WTC11 (cell line): Measurements from ENCODE around the gene GPC6. TPM values are rescaled to one million over a fixed set of nuclear protein-coding genes. Genes with fewer than 3 reads are reported as not detected.

Experiments
- ATAC-seq: fragments of 200-7000 bp; cut with Tn5 transposase; 2 replicates; pipeline ENCODE4 v1.10.0; 2021; ENCODE audit warnings: mild to moderate bottlenecking, moderate library complexity
- CTCF ChIA-PET: fragments of 300-600 bp; sonication (Branson Sonifier 250); formaldehyde crosslinking; loops from one replicate; lab custom pipeline; 2021; ENCODE audit warnings: antibody characterized with exemption; lab: Charles Lee
- POLR2A ChIA-PET: fragments of 350-600 bp; sonication (Branson Sonifier 250); formaldehyde crosslinking; loops from one replicate; lab custom pipeline; 2021; ENCODE audit warnings: antibody characterized with exemption; lab: Charles Lee
- DNase-seq: peaks from one replicate; pipeline ENCODE4 v3.0.0; 2021; ENCODE audit warnings: low spot score
- H3K27ac Mint-ChIP-seq: 2 replicates; pipeline ENCODE4 v1.8.0; 2021; ENCODE audit warnings: mixed read lengths
- H3K27me3 Mint-ChIP-seq: 2 replicates; pipeline ENCODE4 v1.8.0; 2021; ENCODE audit warnings: low read depth, mild to moderate bottlenecking, moderate library complexity, mixed read lengths
- H3K36me3 Mint-ChIP-seq: 2 replicates; pipeline ENCODE4 v1.8.0; 2021; ENCODE audit warnings: mixed read lengths
- H3K4me1 Mint-ChIP-seq: 2 replicates; pipeline ENCODE4 v1.8.0; 2022; ENCODE audit warnings: mixed read lengths
- H3K4me3 Mint-ChIP-seq: 2 replicates; pipeline ENCODE4 v1.8.0; 2021; ENCODE audit warnings: mild to moderate bottlenecking, moderate library complexity, mixed read lengths
- H3K9me3 Mint-ChIP-seq: 2 replicates; pipeline ENCODE4 v1.8.0; 2021; ENCODE audit warnings: mixed read lengths
- ATF1 ChIP-seq: sonication (generic); formaldehyde crosslinking; IDR thresholded peaks from 2 replicates; pipeline ENCODE4 v1.8.1; 2023; ENCODE audit warnings: mild to moderate bottlenecking, moderate library complexity, missing genetic modification reagents
- ATF6 ChIP-seq: sonication (generic); formaldehyde crosslinking; IDR thresholded peaks from 2 replicates; pipeline ENCODE4 v1.8.1; 2023; ENCODE audit warnings: mild to moderate bottlenecking, missing genetic modification reagents
- ELF4 ChIP-seq: sonication (generic); formaldehyde crosslinking; IDR thresholded peaks from 2 replicates; pipeline ENCODE4 v1.8.1; 2022; ENCODE audit warnings: low read depth, mild to moderate bottlenecking, moderate library complexity, missing genetic modification reagents
- GRHL2 ChIP-seq: fragments of 250-450 bp; sonication (Bioruptor Pico); IDR thresholded peaks from 2 replicates; pipeline ENCODE4 v1.8.0; 2022; ENCODE audit warnings: mild to moderate bottlenecking, moderate library complexity; ENCODE audit not compliant: insufficient replicate concordance, severe bottlenecking
- JAZF1 ChIP-seq: fragments of 250-450 bp; sonication (Bioruptor Pico); IDR thresholded peaks from 2 replicates; pipeline ENCODE4 v1.9.0; 2021; ENCODE audit warnings: moderate library complexity, mild to moderate bottlenecking, inconsistent platforms
- NFATC4 ChIP-seq: fragments of 250-450 bp; sonication (Bioruptor Pico); IDR thresholded peaks from 2 replicates; pipeline ENCODE4 v1.9.0; 2021; ENCODE audit warnings: mild to moderate bottlenecking
- NFYB ChIP-seq: sonication (generic); formaldehyde crosslinking; conservative IDR thresholded peaks from 2 replicates; pipeline ENCODE4 v1.8.0; 2022; ENCODE audit warnings: low read depth, missing genetic modification reagents
- NR3C1 ChIP-seq: sonication (generic); formaldehyde crosslinking; conservative IDR thresholded peaks from 2 replicates; pipeline ENCODE4 v1.8.1; 2023; ENCODE audit warnings: low read depth, mild to moderate bottlenecking, missing genetic modification reagents
- OVOL2 ChIP-seq: fragments of 250-450 bp; sonication (Bioruptor Pico); IDR thresholded peaks from 2 replicates; pipeline ENCODE4 v1.9.0; 2021; ENCODE audit warnings: mild to moderate bottlenecking, borderline replicate concordance
- RELA ChIP-seq: sonication (generic); formaldehyde crosslinking; IDR thresholded peaks from 2 replicates; pipeline ENCODE4 v1.8.1; 2022; ENCODE audit warnings: missing genetic modification reagents, mild to moderate bottlenecking, borderline replicate concordance
- SMAD3 ChIP-seq: sonication (generic); formaldehyde crosslinking; IDR thresholded peaks from 2 replicates; pipeline ENCODE4 v1.8.0; 2022; ENCODE audit warnings: missing genetic modification reagents, mild to moderate bottlenecking, borderline replicate concordance
- TCF7 ChIP-seq: sonication (generic); formaldehyde crosslinking; IDR thresholded peaks from 2 replicates; pipeline ENCODE4 v1.8.0; 2022; ENCODE audit warnings: mild to moderate bottlenecking, low read depth, missing genetic modification reagents, moderate library complexity
- TEAD1 ChIP-seq: sonication (generic); formaldehyde crosslinking; IDR thresholded peaks from 2 replicates; pipeline ENCODE4 v1.8.0; 2022; ENCODE audit warnings: mild to moderate bottlenecking, missing genetic modification reagents
- USF1 ChIP-seq: sonication (generic); formaldehyde crosslinking; IDR thresholded peaks from 2 replicates; pipeline ENCODE4 v1.8.0; 2022; ENCODE audit warnings: mild to moderate bottlenecking, missing genetic modification reagents
- ZBTB21 ChIP-seq: sonication (generic); formaldehyde crosslinking; IDR thresholded peaks from 2 replicates; pipeline ENCODE4 v1.8.1; 2023; ENCODE audit warnings: mild to moderate bottlenecking, missing genetic modification reagents, borderline replicate concordance
- ZNF512 ChIP-seq: sonication (generic); formaldehyde crosslinking; IDR thresholded peaks from 2 replicates; pipeline ENCODE4 v1.8.1; 2022; ENCODE audit warnings: missing genetic modification reagents, borderline replicate concordance
- ZNF532 ChIP-seq: fragments of 250-450 bp; sonication (Bioruptor Pico); IDR thresholded peaks from 2 replicates; pipeline ENCODE4 v1.9.0; 2021; ENCODE audit warnings: mild to moderate bottlenecking, borderline replicate concordance
- total RNA-seq: library from RNA; stranded (reverse); gene quantifications from 3 replicates; pipeline ENCODE4 v1.2.3, GENCODE V29; 2021
- TF ChIP-seq, protein P1 (sequence below): sonication (generic); formaldehyde crosslinking; IDR thresholded peaks from 2 replicates; pipeline ENCODE4 v1.8.1; 2023; ENCODE audit warnings: mild to moderate bottlenecking, missing genetic modification reagents, borderline replicate concordance
- TF ChIP-seq, protein P2 (sequence below): sonication (generic); formaldehyde crosslinking; conservative IDR thresholded peaks from 2 replicates; pipeline ENCODE4 v1.8.1; 2022; ENCODE audit warnings: mild to moderate bottlenecking, missing genetic modification reagents

The GPC6 gene
- total RNA-seq, 1 experiment from 2014 or later, result 19.5 TPM

GRCh38 chr13:93341517-93341916, 114.9 kb downstream of the GPC6 start (continued):
- TF ChIP-seq ATF6 (CRISPR knock-in tag) (no peak), ZBTB21 (CRISPR knock-in tag) (no peak), GRHL2 (CRISPR knock-in tag) (no peak), SMAD3 (CRISPR knock-in tag) (no peak), NFYB (CRISPR knock-in tag) (no peak), ELF4 (CRISPR knock-in tag) (no peak), ZNF532 (CRISPR knock-in tag) (no peak), NFATC4 (CRISPR knock-in tag) (no peak), TCF7 (CRISPR knock-in tag) (no peak)

GRCh38 chr13:93343097-93343496, 116.5 kb downstream of the GPC6 start:
- Mint-ChIP-seq H3K27me3 (no peaks in the 10 kb centered on the region), H3K9me3 (peaks cover 34% of the 10 kb centered on the region), H3K36me3 (peaks cover 19% of the 10 kb centered on the region), H3K4me3 (no peak overlapping the region), H3K4me1 (peaks cover 19% of the 10 kb centered on the region), H3K27ac (no peak overlapping the region)
- DNase-seq, result no peak
- CTCF ChIA-PET, result no interaction called here
- POLR2A ChIA-PET, result no interaction called here
- no peak for ATAC-seq
- TF ChIP-seq TEAD1 (CRISPR knock-in tag), result no peak
- TF ChIP-seq SMAD3 (CRISPR knock-in tag), result no peak
- no peak for TF ChIP-seq ATF1
- TF ChIP-seq NR3C1 (CRISPR knock-in tag), result no peak
- TF ChIP-seq, protein P1, sequence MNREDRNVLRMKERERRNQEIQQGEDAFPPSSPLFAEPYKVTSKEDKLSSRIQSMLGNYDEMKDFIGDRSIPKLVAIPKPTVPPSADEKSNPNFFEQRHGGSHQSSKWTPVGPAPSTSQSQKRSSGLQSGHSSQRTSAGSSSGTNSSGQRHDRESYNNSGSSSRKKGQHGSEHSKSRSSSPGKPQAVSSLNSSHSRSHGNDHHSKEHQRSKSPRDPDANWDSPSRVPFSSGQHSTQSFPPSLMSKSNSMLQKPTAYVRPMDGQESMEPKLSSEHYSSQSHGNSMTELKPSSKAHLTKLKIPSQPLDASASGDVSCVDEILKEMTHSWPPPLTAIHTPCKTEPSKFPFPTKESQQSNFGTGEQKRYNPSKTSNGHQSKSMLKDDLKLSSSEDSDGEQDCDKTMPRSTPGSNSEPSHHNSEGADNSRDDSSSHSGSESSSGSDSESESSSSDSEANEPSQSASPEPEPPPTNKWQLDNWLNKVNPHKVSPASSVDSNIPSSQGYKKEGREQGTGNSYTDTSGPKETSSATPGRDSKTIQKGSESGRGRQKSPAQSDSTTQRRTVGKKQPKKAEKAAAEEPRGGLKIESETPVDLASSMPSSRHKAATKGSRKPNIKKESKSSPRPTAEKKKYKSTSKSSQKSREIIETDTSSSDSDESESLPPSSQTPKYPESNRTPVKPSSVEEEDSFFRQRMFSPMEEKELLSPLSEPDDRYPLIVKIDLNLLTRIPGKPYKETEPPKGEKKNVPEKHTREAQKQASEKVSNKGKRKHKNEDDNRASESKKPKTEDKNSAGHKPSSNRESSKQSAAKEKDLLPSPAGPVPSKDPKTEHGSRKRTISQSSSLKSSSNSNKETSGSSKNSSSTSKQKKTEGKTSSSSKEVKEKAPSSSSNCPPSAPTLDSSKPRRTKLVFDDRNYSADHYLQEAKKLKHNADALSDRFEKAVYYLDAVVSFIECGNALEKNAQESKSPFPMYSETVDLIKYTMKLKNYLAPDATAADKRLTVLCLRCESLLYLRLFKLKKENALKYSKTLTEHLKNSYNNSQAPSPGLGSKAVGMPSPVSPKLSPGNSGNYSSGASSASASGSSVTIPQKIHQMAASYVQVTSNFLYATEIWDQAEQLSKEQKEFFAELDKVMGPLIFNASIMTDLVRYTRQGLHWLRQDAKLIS (CRISPR knock-in tag), result no peak
- TF ChIP-seq ZNF512, result no peak
- TF ChIP-seq JAZF1, result no peak
- TF ChIP-seq USF1 (CRISPR knock-in tag), result no peak
- no peak for TF ChIP-seq OVOL2
- TF ChIP-seq, protein P2, sequence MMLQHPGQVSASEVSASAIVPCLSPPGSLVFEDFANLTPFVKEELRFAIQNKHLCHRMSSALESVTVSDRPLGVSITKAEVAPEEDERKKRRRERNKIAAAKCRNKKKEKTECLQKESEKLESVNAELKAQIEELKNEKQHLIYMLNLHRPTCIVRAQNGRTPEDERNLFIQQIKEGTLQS (CRISPR knock-in tag), result no peak
- no peak for TF ChIP-seq TCF7 (CRISPR knock-in tag)
- no peak for TF ChIP-seq RELA (CRISPR knock-in tag)
